CMK (cell line): Measurements from ENCODE around the gene CXCL13.
"Not testable (repeated sequence)": the region's sequence is repeated elsewhere in the genome, so short reads cannot be mapped to it uniquely, and the experiment has no call there.

Source experiments
- DNase-seq: peaks from one replicate; pipeline ENCODE4 v3.0.0-alpha.2; 2010; ENCODE audit warnings: low read depth

Gene CXCL13

GRCh38 chr4:77605210-77605902 is at the start of gene CXCL13:
Gene CXCL13, plus strand, starts transcription at chr4:77605820. Its CDS starts 46 bp downstream, at chr4:77605866.
- DNase-seq = no peak

DNA sequence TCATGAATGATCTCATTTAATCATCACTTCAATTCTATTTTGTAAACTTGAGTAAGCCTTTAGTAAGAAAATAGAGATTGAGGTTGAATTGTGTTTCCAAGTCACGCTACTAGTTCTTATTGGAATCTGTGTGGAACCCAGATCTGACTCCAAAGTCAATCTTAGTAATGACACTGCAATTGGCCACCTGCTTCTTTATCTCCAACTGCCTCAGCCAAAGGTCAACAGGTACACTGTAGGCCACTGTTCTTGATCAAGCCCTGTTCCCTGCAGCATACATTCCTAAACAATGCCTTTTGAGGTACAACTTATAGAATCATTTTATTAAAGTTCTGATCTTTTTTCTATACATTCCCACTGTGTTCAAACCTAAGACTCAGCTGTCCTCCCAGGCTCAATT is 45.5 kb upstream of the CXCL13 start:
- DNase-seq = no peak

GRCh38 chr4:77561720-77562119 is 43.9 kb upstream of the CXCL13 start:
- not testable (repeated sequence) for DNase-seq

GRCh38 chr4:77564231-77564630 is 41.4 kb upstream of the CXCL13 start:
- no peak for DNase-seq

DNA sequence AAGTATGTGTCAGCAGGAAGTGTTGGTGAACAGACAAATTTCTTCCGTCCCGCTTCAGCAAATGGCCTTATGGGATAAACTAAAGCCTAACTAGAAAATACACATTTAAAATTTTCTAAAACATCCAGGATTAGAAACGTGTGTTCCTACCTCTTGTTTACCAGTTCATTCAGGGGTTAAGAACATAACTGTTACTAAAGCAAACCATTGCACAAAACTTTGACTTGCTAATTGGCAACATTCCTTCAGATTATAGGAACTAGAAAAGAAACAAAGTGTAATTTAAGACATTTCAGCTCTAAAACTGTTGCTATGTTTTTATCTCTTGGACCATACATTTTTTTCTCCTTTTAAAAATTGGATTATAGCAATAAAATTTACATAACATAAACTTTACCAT is 39.5 kb upstream of the CXCL13 start:
- DNase-seq = no peak

GRCh38 chr4:77567549-77567948 is 38.1 kb upstream of the CXCL13 start:
- DNase-seq = no peak

- DNase-seq = not testable (repeated sequence)
Observed at GRCh38 chr4:77570508-77571214, 35.0 kb upstream of the CXCL13 start.

DNA sequence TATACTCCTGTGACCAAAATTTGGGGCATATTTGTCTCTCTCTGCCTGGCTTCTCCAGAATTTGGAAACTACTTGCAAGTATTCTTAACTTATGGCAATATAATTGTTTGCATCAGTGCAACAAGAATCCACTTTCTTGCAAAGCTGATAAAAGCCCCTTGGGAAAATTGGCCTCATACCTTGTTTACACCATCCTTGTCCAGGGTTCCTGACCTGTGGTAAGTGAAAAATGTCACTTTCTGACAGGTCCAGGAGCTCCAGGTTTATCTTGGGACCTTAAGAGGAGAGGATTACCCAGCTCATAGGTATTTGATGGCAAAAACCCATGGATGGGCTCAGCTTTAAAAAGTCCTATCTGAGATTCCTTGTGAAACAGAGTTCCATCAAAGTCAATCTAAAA is 29.3 kb upstream of the CXCL13 start:
- no peak for DNase-seq

GRCh38 chr4:77578145-77578544 is 27.5 kb upstream of the CXCL13 start:
- no peak for DNase-seq

- DNase-seq = no peak
Observed at GRCh38 chr4:77579406-77580076, 26.1 kb upstream of the CXCL13 start.

GRCh38 chr4:77581724-77582123 is 23.9 kb upstream of the CXCL13 start:
- DNase-seq = no peak

- no peak for DNase-seq
Observed at GRCh38 chr4:77582156-77582555, 23.5 kb upstream of the CXCL13 start.

DNA sequence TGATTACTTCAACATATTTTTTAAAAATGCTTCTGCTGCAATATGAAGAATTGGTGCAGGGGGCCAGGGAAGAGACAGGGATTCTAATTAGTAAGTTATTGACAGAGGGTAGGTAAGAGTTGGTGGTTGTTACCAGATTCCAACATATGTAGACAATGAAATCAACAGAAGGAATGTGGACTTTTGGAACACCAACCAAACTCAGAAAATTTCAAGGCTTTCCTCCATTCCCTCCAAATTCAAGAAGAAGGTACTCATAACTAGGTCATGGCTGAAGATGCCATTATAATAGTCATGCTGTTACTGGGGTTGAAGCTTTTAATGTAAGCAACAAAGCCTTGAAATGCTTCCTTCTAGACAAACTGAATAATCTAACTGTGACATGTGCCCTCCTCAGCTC is 22.9 kb upstream of the CXCL13 start:
- no peak for DNase-seq

DNA sequence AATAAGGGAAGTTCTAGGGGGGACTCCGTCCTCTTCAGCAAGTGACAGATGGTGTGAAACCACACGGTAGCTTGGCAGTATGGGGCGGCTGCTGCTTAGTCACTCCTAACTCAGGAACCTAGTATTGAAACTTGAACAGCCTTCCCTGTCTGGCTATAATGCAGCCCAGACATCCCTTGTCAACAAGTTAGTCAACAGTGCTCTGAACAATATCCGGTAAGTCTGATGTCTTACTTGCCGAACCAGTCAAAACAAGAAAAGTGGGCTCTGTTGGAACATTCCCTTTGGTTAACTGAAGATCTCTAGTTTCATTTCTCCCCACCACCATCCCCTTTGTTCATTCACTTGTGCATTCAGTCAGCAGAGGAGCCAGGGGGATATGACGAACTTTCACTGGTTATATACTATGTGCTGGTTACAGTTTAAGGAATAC is 18.7 kb upstream of the CXCL13 start:
- no peak for DNase-seq

DNA sequence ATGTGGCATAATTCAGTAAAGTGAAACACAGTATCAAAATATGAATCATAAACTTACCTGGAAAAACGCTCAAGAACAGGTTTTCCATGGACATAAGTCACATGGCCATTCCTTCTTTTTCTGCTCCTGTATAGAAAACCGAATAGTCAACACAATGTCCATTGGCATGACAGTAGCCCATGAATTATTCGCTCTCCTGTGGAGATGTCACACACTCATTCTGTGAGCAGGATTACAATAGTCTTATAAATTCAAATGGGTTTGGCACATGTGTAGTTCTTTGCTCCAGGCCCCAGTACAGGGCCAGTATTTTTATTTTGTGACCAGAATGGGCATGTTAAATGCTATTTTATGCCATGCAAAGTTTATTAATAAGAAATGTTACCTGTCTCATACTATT is 15.1 kb upstream of the CXCL13 start:
- DNase-seq = no peak

DNA sequence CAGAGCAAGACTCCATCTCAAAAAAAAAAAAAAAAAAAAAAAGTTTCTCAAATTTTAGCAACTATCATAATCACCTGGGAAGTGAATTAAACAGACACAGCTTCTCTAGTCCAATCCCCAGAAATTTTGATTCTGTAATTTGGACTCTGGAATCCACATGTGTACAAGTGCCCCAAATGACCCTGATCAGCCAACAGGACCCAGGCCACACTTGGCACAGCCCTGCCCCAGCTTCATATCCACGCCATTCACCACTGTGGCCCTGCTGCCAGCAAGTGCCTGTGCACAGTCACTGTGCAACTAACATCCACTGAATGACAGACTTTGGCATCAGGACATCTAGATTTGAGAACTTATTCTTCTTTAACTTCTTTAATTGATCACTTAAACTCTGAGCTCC is 14.1 kb upstream of the CXCL13 start:
- no peak for DNase-seq

GRCh38 chr4:77593101-77593500 is 12.5 kb upstream of the CXCL13 start:
- no peak for DNase-seq

GRCh38 chr4:77593993-77594392 is 11.6 kb upstream of the CXCL13 start:
- no peak for DNase-seq

- DNase-seq = no peak
Observed at GRCh38 chr4:77595364-77595973, 10.2 kb upstream of the CXCL13 start.

- peak; percentile 18 for DNase-seq
Observed at GRCh38 chr4:77599378-77599777, 6.2 kb upstream of the CXCL13 start.

DNA sequence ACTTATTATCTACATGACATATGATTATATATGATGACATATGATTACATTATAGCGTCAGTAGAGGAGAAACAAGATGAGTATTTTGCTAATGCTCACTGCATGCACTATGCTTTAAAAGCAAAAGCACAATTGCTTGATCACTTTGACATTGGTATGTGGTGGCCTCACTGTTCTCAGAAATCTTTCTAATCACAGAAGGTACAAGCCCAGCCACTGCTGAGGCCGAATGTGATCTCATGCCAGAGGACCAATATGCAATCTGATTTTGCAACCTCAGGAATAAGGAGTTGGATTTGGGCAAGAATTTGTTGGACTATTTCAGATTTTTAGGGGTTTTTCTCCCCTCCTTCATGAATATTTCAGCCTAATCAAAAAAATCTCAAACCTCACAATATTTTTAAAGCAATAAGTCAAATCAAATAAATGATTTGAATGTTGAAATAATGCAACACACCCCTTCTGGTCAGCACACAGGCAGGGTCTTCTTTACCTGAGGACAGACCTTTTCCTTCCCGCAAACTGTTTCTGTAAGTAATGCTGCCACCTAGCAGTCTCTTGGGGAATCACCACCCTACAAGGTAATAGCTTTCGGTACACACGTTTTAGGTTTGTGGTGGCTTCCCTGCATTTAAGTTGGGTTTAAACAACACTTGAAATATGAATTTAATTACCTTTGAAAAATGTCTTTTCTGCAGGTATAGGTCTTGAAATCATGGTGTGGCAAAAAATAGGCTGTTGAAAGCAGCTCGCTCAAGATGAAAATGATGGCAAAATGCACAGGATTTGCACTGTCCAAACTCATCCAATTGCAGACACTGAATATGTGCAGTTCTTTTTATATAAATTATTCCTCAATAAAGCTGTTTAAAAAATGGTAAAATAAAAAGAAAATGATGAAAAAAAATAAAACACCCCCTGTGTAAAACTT is 4.8 kb upstream of the CXCL13 start:
- peak; percentile 14 for DNase-seq
